Common myeloid progenitor, CD34-positive (primary cell): ENCODE results near the gene ARMH3.
A peak's percentile ranks its signal among the peaks of the same experiment; 100 is the strongest.

Experiments used
- CTCF ChIA-PET: fragments of 350-600 bp; sonication (Branson Sonifier 250); formaldehyde crosslinking; loops from one replicate; lab custom pipeline; 2021; ENCODE audit warnings: antibody characterized with exemption; lab: Charles Lee
- POLR2A ChIA-PET: fragments of 350-600 bp; sonication (Branson Sonifier 250); formaldehyde crosslinking; loops from one replicate; lab custom pipeline; 2021; ENCODE audit warnings: antibody characterized with exemption; lab: Charles Lee
- DNase-seq, 3 donors: peaks; one replicate each; pipeline versions ENCODE4 v3.0.0 to v3.0.0-alpha.2; 2013
- H3K27ac ChIP-seq, 2 experiments: 1 replicate in 1 of 2; 2 replicates in 1 of 2; pipeline ENCODE4 v1.7.0; 2013; ENCODE audit warnings: inconsistent platforms in 2 of 2, low read length in 2 of 2, mild to moderate bottlenecking in 2 of 2, low read depth in 1 of 2, moderate library complexity in 1 of 2; ENCODE audit not compliant: severe bottlenecking in 2 of 2, insufficient read depth in 1 of 2, poor library complexity in 1 of 2
- H3K27me3 ChIP-seq, 5 experiments: replicated peaks in 2 of 5; 1 replicate in 3 of 5; 2 replicates in 2 of 5; pipeline versions ENCODE4 v1.6.1 to v1.7.0; 2013; ENCODE audit warnings: low read length in 4 of 5, mild to moderate bottlenecking in 2 of 5, moderate library complexity in 2 of 5, inconsistent platforms in 1 of 5; ENCODE audit not compliant: insufficient read depth in 5 of 5, control insufficient read depth in 4 of 5
- H3K36me3 ChIP-seq, 4 experiments: 1 replicate in 2 of 4; 2 replicates in 2 of 4; pipeline versions ENCODE4 v1.6.1 to v1.7.0; 2013; ENCODE audit warnings: low read length in 3 of 4, control low read depth in 1 of 4, mild to moderate bottlenecking in 1 of 4; ENCODE audit not compliant: control insufficient read depth in 4 of 4, insufficient read depth in 4 of 4
- H3K4me1 ChIP-seq, 4 experiments: 1 replicate in 3 of 4; 2 replicates in 1 of 4; pipeline versions ENCODE4 v1.6.1 to v1.7.1; 2013; ENCODE audit warnings: low read length in 3 of 4, mild to moderate bottlenecking in 3 of 4, control low read depth in 1 of 4, inconsistent platforms in 1 of 4, moderate library complexity in 1 of 4; ENCODE audit not compliant: control insufficient read depth in 4 of 4, insufficient read depth in 4 of 4; ENCODE audit errors: control extremely low read depth in 1 of 4
- H3K4me3 ChIP-seq, 7 experiments: 1 replicate in 4 of 7; 2 replicates in 3 of 7; pipeline versions ENCODE4 v1.5.1 to v1.7.0; 2013; ENCODE audit warnings: mild to moderate bottlenecking in 7 of 7, low read length in 6 of 7, moderate library complexity in 6 of 7, inconsistent platforms in 2 of 7, low read depth in 2 of 7, control low read depth in 1 of 7; ENCODE audit not compliant: insufficient read depth in 4 of 7, control insufficient read depth in 1 of 7; ENCODE audit errors: extremely low read depth in 1 of 7
- H3K9me3 ChIP-seq, 5 experiments: 1 replicate in 4 of 5; 2 replicates in 1 of 5; pipeline versions ENCODE4 v1.6.1 to v1.7.1; 2013; ENCODE audit warnings: low read length in 4 of 5, mild to moderate bottlenecking in 2 of 5, inconsistent platforms in 1 of 5, low read depth in 1 of 5, moderate library complexity in 1 of 5; ENCODE audit not compliant: control insufficient read depth in 4 of 5, insufficient read depth in 2 of 5; ENCODE audit errors: control extremely low read depth in 1 of 5
- WGBS: methylation state at CpG from one replicate; pipeline ENCODE4 v1.1.5; 2013; ENCODE audit not compliant: insufficient coverage; 5-methylcytosine and 5-hydroxymethylcytosine counted together

The ARMH3 gene

DNA sequence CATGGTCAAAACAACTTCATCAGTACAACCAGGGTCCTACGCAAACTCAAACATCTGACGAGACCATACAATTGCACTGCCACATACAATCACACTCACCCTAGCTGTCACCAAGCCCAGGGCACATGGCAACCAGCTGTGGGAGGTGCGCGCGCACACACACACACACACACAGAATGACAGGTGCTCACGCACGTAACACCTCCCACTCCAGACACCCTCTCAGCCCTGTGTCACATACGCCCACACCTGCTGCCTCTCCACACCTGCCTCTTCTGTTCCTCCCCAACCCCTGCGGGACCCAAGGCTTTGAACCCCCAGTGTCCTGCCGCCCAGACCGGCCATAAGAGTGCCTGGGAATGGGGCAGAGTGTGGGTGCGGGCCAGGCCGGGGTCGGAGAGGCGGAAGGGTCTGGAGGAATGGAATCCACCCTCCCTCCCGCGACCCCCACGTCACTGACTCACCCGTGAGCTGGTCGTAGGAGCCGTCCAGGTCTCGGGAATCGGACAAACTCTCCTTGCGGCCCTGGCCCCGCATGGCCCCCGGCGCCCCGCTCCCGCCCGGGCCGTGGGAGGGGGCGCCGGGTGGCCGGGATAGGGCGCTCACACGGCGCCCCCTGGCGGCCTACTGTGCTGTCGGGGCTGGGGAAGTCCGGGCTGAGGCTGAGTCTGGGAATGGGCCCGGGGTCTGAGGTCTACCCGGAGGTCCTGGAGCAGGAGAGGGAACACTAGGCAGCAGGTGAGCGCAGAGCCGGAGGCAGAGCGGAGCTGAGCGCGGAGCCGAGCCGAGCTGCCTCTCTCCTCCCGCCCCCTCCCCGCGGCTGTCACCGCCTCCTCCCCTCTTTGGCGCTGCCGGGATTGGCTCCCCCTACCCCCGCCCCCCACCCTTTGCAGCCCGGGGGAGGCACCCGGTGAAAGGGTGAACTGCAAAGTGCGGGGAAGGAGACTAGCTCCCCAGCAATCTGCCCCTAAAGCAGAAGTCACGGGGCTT is 212.6 kb downstream of the ARMH3 start, which contains the start of gene KCNIP2:
TSS of gene KCNIP2 (minus strand) at position 769 of the 990 bp plus-strand sequence. CDS start at position 537, 232 bp downstream.
- peak within 1 kb of the TSS in 5 of 7 experiments; percentile 29 to 70 (median 35) for H3K4me3 ChIP-seq
- POLR2A ChIA-PET, result no interaction called here

GRCh38 chr10:101841826-101842225 is 214.1 kb downstream of the ARMH3 start:
- POLR2A ChIA-PET, result interaction anchor here (1.4 kb wide), 1 partner anchor 10 kb away, joined by 4 read pairs; no protein-coding TSS in a partner anchor
- DNase-seq, result no peak
- H3K4me1 ChIP-seq, result peaks cover 5 to 36% (median 30%) of the 10 kb centered on the region in 4 experiments
- CTCF ChIA-PET, result interaction anchor here (0.6 to 8.3 kb wide), 30 partner anchors 9 to 261 kb away, joined by 3 to 89 read pairs (median 4); partner anchors contain the start of gene OGA
- H3K4me3 ChIP-seq, result no peak overlapping the region
- H3K27ac ChIP-seq, result no peak overlapping the region
- peaks cover 0 to 23% (median 2%) of the 10 kb centered on the region in 5 experiments for H3K27me3 ChIP-seq
- H3K9me3 ChIP-seq, result no peaks in the 10 kb centered on the region
- peaks cover 0 to 3% (median 0%) of the 10 kb centered on the region in 4 experiments for H3K36me3 ChIP-seq

More for the DNA sequence above, 212.6 kb downstream of the ARMH3 start, which contains the start of gene KCNIP2:
- Histone ChIP-seq H3K36me3 (peaks cover 0 to 14% (median 2%) of the 10 kb centered on the region in 4 experiments), H3K27me3 (peaks cover 0 to 23% (median 2%) of the 10 kb centered on the region in 5 experiments), H3K27ac (no peak within 1 kb of the TSS), H3K4me1 (peaks cover 5 to 36% (median 32%) of the 10 kb centered on the region in 4 experiments), H3K9me3 (no peaks in the 10 kb centered on the region)
- DNase-seq, result peak; percentile 37 to 82 (median 76)
- 31% methylated on average over 40 of the region's 60 CpGs for WGBS
- CTCF ChIA-PET, result interaction anchor here (0.7 to 6.5 kb wide), 5 partner anchors 8 to 230 kb away, joined by 3 to 40 read pairs (median 5); no protein-coding TSS in a partner anchor

GRCh38 chr10:101840741-101841453 is 215.1 kb downstream of the ARMH3 start:
- H3K4me1 ChIP-seq, result peaks cover 5 to 36% (median 30%) of the 10 kb centered on the region in 4 experiments
- H3K27ac ChIP-seq, result no peak overlapping the region
- WGBS, result 2% methylated on average over 45 of the region's 46 CpGs
- H3K27me3 ChIP-seq, result peaks cover 0 to 23% (median 2%) of the 10 kb centered on the region in 5 experiments
- ChIA-PET CTCF (interaction anchor here (0.8 to 8.3 kb wide), 42 partner anchors 8 to 262 kb away, joined by 3 to 89 read pairs (median 4); partner anchors contain the start of gene OGA), POLR2A (interaction anchor here (0.6 to 1.4 kb wide), 3 partner anchors 10 to 534 kb away, joined by 3 to 4 read pairs (median 4); no protein-coding TSS in a partner anchor)
- peak overlapping the region in 6 of 7 experiments; percentile 21 to 72 (median 52) for H3K4me3 ChIP-seq
- DNase-seq, result peak; percentile 74 to 90 (median 87)
- H3K36me3 ChIP-seq, result peaks cover 0 to 3% (median 0%) of the 10 kb centered on the region in 4 experiments
- H3K9me3 ChIP-seq, result no peaks in the 10 kb centered on the region

DNA sequence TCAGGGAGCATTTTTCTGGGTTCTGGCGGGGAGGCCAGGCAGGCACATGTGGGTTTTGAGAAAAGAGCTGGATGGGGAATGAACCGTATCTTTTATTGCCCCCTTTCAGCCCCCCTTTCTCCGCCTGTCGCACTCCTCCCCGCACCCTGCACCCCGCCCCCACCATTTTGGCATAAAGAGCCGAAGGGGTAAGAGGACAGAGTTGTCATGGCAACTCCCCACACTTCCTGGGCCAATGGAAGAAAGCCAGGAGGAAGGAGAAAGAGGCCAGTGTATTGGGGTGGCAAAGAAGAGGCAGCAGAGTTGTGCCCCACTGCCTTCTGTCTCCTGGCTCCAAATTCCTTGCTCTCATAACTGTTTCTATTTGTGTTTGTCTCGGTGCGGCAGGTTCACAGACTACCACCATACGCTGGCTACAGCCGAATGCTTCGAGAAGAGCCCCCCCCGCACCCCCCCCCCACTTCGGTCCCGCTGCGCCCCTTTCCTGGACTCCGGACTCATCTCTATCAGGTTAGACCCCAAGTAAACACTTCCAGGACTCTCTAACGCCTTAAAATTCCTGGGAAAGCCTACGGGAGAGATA is 215.8 kb downstream of the ARMH3 start:
- no peaks in the 10 kb centered on the region for H3K36me3 ChIP-seq
- H3K27ac ChIP-seq, result no peak overlapping the region
- no peaks in the 10 kb centered on the region for H3K9me3 ChIP-seq
- H3K4me3 ChIP-seq, result peak overlapping the region in 5 of 7 experiments; percentile 23 to 72 (median 62)
- ChIA-PET CTCF (interaction anchor here (0.9 to 8.3 kb wide), 28 partner anchors 9 to 243 kb away, joined by 3 to 89 read pairs (median 6); partner anchors contain the start of gene OGA), POLR2A (interaction anchor here (0.6 to 1.4 kb wide), 3 partner anchors 9 to 533 kb away, joined by 3 to 4 read pairs (median 4); no protein-coding TSS in a partner anchor)
- peaks cover 0 to 23% (median 2%) of the 10 kb centered on the region in 5 experiments for H3K27me3 ChIP-seq
- DNase-seq, result peak in 1 of 3 donors; percentile 25
- 0% methylated on average over 3 of the region's 19 CpGs for WGBS
- H3K4me1 ChIP-seq, result peaks cover 5 to 39% (median 36%) of the 10 kb centered on the region in 4 experiments

DNA sequence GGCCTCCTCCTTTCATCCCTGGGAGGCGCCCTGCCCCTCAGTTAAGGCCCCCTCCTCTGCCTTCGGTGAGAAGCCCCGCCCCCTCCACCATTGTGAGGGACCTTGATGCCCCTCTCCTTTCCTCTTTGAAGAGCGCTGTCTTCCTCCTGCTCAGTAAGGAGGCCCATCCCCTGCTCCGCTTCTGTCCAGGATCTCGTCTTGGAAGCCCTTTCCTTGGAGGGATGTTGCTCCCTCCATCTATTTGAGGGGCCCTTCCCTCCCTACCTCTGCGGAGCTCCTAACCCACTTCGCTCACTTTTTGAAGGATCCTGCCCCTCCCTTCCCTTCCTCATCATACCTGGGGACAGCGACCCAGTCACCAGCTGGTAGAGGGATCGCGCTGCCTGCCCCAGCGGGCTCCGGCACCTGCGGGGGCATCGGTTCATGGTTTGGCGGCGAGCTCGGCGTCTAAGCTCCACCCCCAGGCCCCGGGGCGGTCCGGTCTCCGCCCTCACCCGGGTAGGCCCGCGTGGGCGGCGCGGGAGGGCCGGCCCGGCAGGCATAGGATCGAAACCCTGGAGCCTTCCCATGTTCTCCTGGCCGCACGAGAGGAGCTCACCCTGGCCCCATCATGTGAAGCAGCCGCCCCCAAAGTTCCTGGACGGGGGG is 216.4 kb downstream of the ARMH3 start:
- Histone ChIP-seq H3K36me3 (no peaks in the 10 kb centered on the region), H3K4me1 (peaks cover 8 to 44% (median 41%) of the 10 kb centered on the region in 4 experiments), H3K4me3 (peak overlapping the region; percentile 8 to 72 (median 32)), H3K27me3 (peaks cover 0 to 23% (median 2%) of the 10 kb centered on the region in 5 experiments), H3K27ac (no peak overlapping the region), H3K9me3 (no peaks in the 10 kb centered on the region)
- peak; percentile 25 to 43 (median 40) for DNase-seq
- WGBS, result 25% methylated on average over 15 of the region's 36 CpGs
- ChIA-PET CTCF (interaction anchor here (0.6 to 8.3 kb wide), 9 partner anchors 19 to 234 kb away, joined by 3 to 89 read pairs (median 4); partner anchors contain the start of genes ARMH3 and OGA), POLR2A (no interaction called here)
